DOHH2 (cell line): Measurements from ENCODE around the gene EFNA3.

Source experiments
- EZH2phosphoT487 ChIP-seq: fragments of 200-600 bp; sonication (generic); IDR thresholded peaks from 2 replicates; pipeline ENCODE4 v1.6.1; 2017; ENCODE audit warnings: borderline replicate concordance, mild to moderate bottlenecking, antibody characterized with exemption, low read length, moderate library complexity, mixed read lengths
- TF ChIP-seq, protein P1 (sequence below): fragments of 200-600 bp; sonication (generic); IDR thresholded peaks from one replicate; pipeline ENCODE4 v1.5.1; 2014; ENCODE audit warnings: antibody characterized with exemption, mild to moderate bottlenecking, low read depth, low read length; ENCODE audit not compliant: poor library complexity, severe bottlenecking

DNA sequence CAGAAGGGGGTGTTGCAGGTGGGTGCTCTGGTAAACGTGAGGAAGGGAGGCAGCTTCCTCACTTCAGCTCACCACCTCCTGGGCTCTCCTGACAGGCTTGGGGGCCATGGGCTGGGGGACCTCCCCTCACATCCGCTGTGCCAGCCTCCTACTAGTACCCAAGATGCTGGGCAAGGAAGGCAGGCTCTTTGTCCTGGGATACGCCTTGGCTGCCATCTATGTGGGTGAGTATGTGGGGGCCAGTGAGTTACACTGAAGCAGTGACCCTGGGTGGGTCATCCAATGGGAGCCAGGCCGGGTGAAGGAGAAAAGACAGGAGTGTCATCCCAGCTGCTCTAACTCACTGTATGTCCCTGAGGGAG lies 39.3 kb upstream of the EFNA3 start:
- TF ChIP-seq, protein P1, sequence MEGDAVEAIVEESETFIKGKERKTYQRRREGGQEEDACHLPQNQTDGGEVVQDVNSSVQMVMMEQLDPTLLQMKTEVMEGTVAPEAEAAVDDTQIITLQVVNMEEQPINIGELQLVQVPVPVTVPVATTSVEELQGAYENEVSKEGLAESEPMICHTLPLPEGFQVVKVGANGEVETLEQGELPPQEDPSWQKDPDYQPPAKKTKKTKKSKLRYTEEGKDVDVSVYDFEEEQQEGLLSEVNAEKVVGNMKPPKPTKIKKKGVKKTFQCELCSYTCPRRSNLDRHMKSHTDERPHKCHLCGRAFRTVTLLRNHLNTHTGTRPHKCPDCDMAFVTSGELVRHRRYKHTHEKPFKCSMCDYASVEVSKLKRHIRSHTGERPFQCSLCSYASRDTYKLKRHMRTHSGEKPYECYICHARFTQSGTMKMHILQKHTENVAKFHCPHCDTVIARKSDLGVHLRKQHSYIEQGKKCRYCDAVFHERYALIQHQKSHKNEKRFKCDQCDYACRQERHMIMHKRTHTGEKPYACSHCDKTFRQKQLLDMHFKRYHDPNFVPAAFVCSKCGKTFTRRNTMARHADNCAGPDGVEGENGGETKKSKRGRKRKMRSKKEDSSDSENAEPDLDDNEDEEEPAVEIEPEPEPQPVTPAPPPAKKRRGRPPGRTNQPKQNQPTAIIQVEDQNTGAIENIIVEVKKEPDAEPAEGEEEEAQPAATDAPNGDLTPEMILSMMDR = no peak
- no peak for TF ChIP-seq EZH2phosphoT487
